Testis (tissue), 3 donors: ENCODE results near the gene EPHX1. TPM values are rescaled to one million over a fixed set of nuclear protein-coding genes. Genes with fewer than 3 reads are reported as not detected.

Source experiments
- DNase-seq: peaks from one replicate; pipeline ENCODE4 v3.0.0-alpha.2; 2019
- H3K27ac ChIP-seq, 2 donors: fragments of 200-600 bp; sonication (generic); one replicate each; pipeline ENCODE4 v1.5.1; 2019
- H3K27me3 ChIP-seq: fragments of 200-600 bp; sonication (generic); one replicate; pipeline ENCODE4 v1.5.1; 2019
- H3K36me3 ChIP-seq: fragments of 200-600 bp; sonication (generic); one replicate; pipeline ENCODE4 v1.5.1; 2017; ENCODE audit warnings: low read depth; ENCODE audit errors: missing control alignments
- H3K4me1 ChIP-seq: fragments of 200-600 bp; sonication (generic); one replicate; pipeline ENCODE4 v1.5.1; 2019
- H3K4me3 ChIP-seq, 2 donors: fragments of 200-600 bp; sonication (generic); one replicate each; pipeline ENCODE4 v1.5.1; 2017 to 2019
- H3K9me3 ChIP-seq: fragments of 200-600 bp; sonication (generic); one replicate; pipeline ENCODE4 v1.5.1; 2017
- CTCF ChIP-seq, 3 experiments: fragments of 450-650 bp in 2 of 3; fragments of 200-600 bp in 1 of 3; sonication (generic) in 1 of 3; IDR thresholded peaks; one replicate each; pipeline ENCODE4 v1.5.1; 2016 to 2019; ENCODE audit warnings: antibody characterized with exemption in 3 of 3, mild to moderate bottlenecking in 2 of 3, moderate library complexity in 1 of 3
- POLR2A ChIP-seq: fragments of 450-650 bp; IDR thresholded peaks from one replicate; pipeline ENCODE4 v1.6.1; 2017; ENCODE audit warnings: antibody characterized with exemption, mild to moderate bottlenecking, moderate library complexity
- WGBS, 2 donors: methylation state at CpG; one replicate each; pipeline ENCODE4 v1.1.5; 2018; 5-methylcytosine and 5-hydroxymethylcytosine counted together
- intact Hi-C: fragments of 100-400 bp; cut with DNase I; formaldehyde crosslinking; loops from one replicate; pipeline ENCODE4 v1.15.1; 2023; ENCODE audit warnings: low total_unique reads
- polyA plus RNA-seq: library from polyadenylated mRNA; stranded (reverse); fragments of 350-450 nt; fragmentation: Illumina TruSeq; extraction: RNeasy Lipid Tissue Mini Kit (QIAGEN cat#74804); gene quantifications from one replicate; pipeline ENCODE4 v1.2.3, GENCODE V29; 2014; ENCODE audit warnings: low read depth, low replicate concordance; ENCODE audit not compliant: insufficient read depth
- total RNA-seq, 2 donors: library from RNA; depleted of rRNA; stranded (reverse); fragments of >200 nt; gene quantifications; one replicate each; pipeline ENCODE4 v1.2.3, GENCODE V29; 2016

EPHX1 gene
- total and polyA plus RNA-seq, 3 donors from 2014 or later, result 145 to 173 (median 161) TPM

GRCh38 chr1:225817611-225818061 lies 7.7 kb downstream of the EPHX1 start:
- intact Hi-C loops, result no loop called here
- DNase-seq, result peak; percentile 91
- Histone ChIP-seq H3K27ac (peak overlapping the region; percentile 87 to 89), H3K4me1 (peaks cover 82% of the 10 kb centered on the region), H3K4me3 (no peak overlapping the region), H3K36me3 (no peaks in the 10 kb centered on the region), H3K27me3 (no peaks in the 10 kb centered on the region), H3K9me3 (no peaks in the 10 kb centered on the region)
- WGBS, 2 donors, result 37 to 48% methylated on average over 6 to 8 of the region's 8 CpGs
- TF ChIP-seq CTCF (IDR thresholded peaks at IDR 0.05) (no peak), POLR2A (no peak)

GRCh38 chr1:225818229-225818628 lies 8.3 kb downstream of the EPHX1 start:
- Histone ChIP-seq H3K36me3 (no peaks in the 10 kb centered on the region), H3K4me3 (no peak overlapping the region), H3K27me3 (no peaks in the 10 kb centered on the region), H3K27ac (peak overlapping the region; percentile 87 to 89), H3K4me1 (peaks cover 82% of the 10 kb centered on the region), H3K9me3 (no peaks in the 10 kb centered on the region)
- TF ChIP-seq CTCF (IDR thresholded peaks at IDR 0.05) (no peak), POLR2A (no peak)
- intact Hi-C loops, result no loop called here
- no peak for DNase-seq
- WGBS, 2 donors, result 67 to 80% methylated on average over 7 of the region's 7 CpGs

GRCh38 chr1:225819346-225820192 lies 9.6 kb downstream of the EPHX1 start:
- peak; percentile 52 for DNase-seq
- peaks cover 82% of the 10 kb centered on the region for H3K4me1 ChIP-seq

GRCh38 chr1:225820522-225821120 lies 10.7 kb downstream of the EPHX1 start:
- TF ChIP-seq POLR2A (no peak), CTCF (IDR thresholded peaks at IDR 0.05) (no peak)
- Histone ChIP-seq H3K27ac (peak overlapping the region in 1 of 2 donors; percentile 87), H3K36me3 (no peaks in the 10 kb centered on the region), H3K4me1 (peaks cover 84% of the 10 kb centered on the region), H3K4me3 (no peak overlapping the region), H3K27me3 (no peaks in the 10 kb centered on the region), H3K9me3 (no peaks in the 10 kb centered on the region)
- DNase-seq, result no peak
- 77 to 82% methylated on average over 5 of the region's 5 CpGs for WGBS, 2 donors
- intact Hi-C loops, result no loop called here

More at GRCh38 chr1:225819346-225820192, 9.6 kb downstream of the EPHX1 start:
- WGBS, 2 donors, result 49 to 50% methylated on average over 12 of the region's 12 CpGs
- intact Hi-C loops, result no loop called here
- Histone ChIP-seq H3K9me3 (no peaks in the 10 kb centered on the region), H3K4me3 (no peak overlapping the region), H3K27me3 (no peaks in the 10 kb centered on the region), H3K27ac (peak overlapping the region in 1 of 2 donors; percentile 87), H3K36me3 (no peaks in the 10 kb centered on the region)
- no peak for TF ChIP-seq POLR2A
- TF ChIP-seq CTCF (IDR thresholded peaks at IDR 0.05), result no peak
